Coronary artery (tissue), 2 donors: ENCODE measurements around the gene XBP1.
A peak's percentile ranks its signal among the peaks of the same experiment; 100 is the strongest.

Experiments
- DNase-seq: peaks from one replicate; pipeline ENCODE4 v3.0.0-alpha.2; 2017; ENCODE audit warnings: low spot score
- H3K27ac ChIP-seq, 2 donors: fragments of 200-600 bp; sonication (generic); one replicate each; pipeline ENCODE4 v1.5.1; 2016 to 2019
- H3K4me3 ChIP-seq: fragments of 200-600 bp; sonication (generic); 2 replicates; pipeline ENCODE4 v1.5.1; 2016; ENCODE audit warnings: mild to moderate bottlenecking, moderate library complexity
- TF ChIP-seq, protein P1 (sequence below): fragments of 200-600 bp; sonication (generic); IDR thresholded peaks from one replicate; pipeline ENCODE4 v1.5.1; 2019; ENCODE audit warnings: antibody characterized with exemption

The XBP1 gene

DNA sequence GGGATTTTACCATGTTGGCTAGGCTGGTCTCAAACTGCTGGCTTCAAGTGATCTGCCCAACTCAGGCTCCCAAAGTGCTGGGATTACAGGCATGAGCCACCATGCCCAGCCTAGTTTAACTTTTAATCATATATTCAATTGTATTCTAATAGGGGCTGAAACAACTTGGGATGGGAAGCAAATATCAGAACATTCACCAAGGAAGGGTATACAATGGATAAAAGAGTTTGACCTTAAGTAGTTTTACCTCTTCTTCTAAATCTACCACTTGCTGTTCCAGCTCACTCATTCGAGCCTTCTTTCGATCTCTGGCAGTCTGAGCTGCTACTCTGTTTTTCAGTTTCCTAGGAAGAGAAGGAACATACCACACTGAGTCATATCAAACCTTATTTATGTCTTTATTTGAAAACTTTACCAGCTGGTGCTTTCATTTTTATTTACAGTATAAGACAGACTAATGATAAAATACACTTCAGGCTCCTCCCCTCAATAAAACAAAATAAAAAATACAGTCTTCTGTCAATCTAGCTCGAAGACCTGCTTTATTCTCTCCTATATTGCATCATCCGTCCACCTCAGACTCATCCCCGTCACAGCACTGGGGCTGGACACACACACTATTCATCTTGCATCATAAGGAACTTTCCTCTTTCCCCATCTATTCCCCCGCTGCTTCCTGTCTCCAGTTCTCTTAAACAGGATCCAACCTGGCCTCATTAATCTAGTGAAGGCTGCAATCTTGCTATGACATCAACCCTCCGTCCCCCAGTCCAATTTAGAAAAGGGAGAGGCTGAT, 1.4 kb downstream of the XBP1 start:
- H3K4me3 ChIP-seq: peak overlapping the region; percentile 97
- DNase-seq: peak; percentile 78
- TF ChIP-seq, protein P1, sequence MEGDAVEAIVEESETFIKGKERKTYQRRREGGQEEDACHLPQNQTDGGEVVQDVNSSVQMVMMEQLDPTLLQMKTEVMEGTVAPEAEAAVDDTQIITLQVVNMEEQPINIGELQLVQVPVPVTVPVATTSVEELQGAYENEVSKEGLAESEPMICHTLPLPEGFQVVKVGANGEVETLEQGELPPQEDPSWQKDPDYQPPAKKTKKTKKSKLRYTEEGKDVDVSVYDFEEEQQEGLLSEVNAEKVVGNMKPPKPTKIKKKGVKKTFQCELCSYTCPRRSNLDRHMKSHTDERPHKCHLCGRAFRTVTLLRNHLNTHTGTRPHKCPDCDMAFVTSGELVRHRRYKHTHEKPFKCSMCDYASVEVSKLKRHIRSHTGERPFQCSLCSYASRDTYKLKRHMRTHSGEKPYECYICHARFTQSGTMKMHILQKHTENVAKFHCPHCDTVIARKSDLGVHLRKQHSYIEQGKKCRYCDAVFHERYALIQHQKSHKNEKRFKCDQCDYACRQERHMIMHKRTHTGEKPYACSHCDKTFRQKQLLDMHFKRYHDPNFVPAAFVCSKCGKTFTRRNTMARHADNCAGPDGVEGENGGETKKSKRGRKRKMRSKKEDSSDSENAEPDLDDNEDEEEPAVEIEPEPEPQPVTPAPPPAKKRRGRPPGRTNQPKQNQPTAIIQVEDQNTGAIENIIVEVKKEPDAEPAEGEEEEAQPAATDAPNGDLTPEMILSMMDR: no peak

DNA sequence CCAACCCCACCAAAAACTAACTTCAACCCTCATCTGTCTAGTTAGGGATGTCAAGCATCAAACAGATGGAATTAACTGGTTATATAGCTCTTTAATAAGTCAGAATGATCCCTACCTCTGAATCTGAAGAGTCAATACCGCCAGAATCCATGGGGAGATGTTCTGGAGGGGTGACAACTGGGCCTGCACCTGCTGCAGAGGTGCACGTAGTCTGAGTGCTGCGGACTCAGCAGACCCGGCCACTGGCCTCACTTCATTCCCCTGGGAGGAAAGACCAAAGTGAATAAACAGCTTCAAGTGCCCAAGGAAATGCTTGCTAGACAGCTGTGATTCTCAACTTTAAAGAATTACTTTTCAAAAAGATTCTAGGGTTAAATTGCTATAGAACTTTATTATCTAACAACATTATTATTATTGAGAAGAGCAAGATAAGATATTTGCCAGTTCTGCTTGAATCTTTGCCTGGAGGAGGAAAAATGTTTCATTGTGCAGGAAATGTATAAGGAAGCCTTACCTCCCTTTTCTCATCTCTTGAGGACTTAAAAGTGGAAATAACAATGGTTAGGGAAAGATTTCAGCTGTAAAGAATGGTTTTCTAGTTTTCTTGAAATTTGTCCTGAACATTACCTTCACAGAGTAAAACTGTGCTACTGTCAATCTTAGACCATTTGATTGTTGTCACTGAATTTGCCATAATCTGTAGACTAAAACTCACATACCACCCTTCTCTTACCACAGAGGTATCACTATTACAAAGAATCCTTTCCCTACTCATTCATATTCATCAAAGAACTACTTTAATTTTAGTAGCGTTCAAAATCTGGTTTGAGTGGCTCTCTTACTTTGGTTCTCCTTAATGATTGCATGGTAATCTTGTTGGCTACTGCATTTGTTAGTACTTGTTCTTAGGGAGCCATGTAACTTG, 4.2 kb downstream of the XBP1 start:
- Histone ChIP-seq H3K4me3 (peak overlapping the region; percentile 31), H3K27ac (peak overlapping the region in 1 of 2 donors; percentile 44)
- TF ChIP-seq, protein P1: no peak
- no peak for DNase-seq

More for the DNA sequence above, 1.4 kb downstream of the XBP1 start:
- H3K27ac ChIP-seq: peak overlapping the region; percentile 94 to 100

DNA sequence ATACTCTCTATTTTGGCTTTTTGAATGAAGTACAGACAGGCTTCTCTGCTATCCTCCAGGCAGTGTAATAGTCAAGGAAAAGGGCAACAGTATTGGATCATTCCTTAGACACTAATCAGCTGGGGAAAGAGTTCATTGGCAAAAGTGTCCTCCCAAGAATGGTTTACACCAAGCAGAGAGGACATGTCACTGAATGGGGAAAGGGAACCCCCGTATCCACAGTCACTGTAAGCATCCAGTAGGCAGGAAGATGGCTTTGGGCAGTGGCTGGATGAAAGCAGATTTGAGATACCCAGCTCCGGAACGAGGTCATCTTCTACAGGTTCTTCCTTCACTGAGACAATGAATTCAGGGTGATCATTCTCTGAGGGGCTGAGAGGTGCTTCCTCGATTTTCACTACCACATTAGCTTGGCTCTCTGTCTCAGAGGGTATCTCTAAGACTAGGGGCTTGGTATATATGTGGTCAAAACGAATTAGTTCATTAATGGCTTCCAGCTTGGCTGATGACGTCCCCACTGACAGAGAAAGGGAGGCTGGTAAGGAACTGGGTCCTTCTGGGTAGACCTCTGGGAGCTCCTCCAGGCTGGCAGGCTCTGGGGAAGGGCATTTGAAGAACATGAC, 5.2 kb downstream of the XBP1 start:
- peak overlapping the region in 1 of 2 donors; percentile 44 for H3K27ac ChIP-seq
- peak overlapping the region; percentile 31 for H3K4me3 ChIP-seq
- TF ChIP-seq, protein P1: no peak

DNA sequence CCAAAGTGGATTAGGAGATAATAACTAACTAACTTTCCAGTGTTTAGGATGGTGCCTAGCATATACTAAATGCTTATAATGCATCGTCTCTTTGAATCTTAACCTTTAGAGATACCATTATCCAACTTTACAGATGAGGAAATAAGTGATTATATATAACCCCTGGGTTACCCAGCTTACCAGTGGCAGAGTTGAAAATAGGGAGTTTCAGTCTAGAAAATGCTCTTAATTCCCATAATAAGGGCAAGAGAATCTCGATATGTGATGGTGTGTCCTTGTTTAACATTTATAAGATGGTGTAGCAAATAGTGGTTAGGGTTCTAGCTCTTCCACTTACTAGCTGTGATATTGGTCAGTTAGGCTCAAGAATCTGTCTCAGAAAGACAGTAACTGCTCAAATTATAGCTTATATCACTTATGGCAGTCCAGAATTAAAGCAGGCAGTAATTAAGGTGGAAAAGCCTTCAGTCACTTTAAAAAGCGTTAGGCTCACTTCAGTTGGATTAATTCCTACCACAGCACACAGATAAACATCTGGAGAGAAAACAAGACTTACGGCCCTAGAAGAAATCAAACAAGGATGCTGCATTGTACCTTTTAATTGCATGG, 6.3 kb downstream of the XBP1 start:
- no peak overlapping the region for H3K4me3 ChIP-seq
- no peak overlapping the region for H3K27ac ChIP-seq
- TF ChIP-seq, protein P1: no peak
- no peak for DNase-seq

More for the DNA sequence above, 5.2 kb downstream of the XBP1 start:
- no peak for DNase-seq

DNA sequence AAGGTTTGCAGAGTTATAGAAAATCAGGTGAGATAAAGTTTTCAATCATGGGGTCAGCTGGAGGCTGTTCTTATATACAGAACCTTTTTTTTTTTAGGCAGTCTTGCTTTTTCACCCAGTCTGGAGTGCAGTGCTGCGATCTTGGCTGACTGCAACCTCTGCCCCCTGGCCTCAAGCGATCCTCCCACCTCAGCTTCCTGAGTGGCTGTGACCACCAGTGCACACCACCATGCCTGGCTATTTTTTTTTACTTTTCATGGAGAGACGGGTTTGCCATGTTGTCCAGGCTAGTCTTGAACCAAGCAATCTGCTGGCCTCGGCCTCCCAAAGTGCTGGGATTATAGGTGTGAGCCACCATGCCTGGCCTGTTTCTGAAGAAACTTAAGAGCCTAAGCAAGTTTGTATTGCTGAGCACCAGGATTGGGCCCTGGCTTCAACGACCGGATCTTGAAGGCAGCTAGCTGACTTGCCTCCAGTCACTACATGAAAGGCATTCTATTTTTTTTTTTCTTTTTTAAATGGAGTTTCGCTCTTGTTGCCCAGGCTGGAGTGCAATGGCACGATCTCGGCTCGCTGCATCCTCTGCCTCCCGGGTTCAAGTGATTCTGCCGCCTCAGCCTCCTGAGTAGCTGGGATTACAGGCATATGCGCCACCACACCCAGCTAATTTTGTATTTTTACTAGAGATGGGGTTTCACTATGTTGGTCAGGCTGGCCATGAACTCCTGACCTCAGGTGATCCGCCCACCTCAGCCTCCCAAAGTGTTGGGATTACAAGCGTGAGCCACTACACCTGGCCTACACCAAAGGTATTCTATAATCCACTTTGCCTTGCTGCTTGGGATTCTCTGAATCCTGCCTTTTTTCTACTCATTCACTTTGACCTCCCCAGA, 7.6 kb downstream of the XBP1 start:
- no peak for DNase-seq
- H3K4me3 ChIP-seq: no peak overlapping the region
- TF ChIP-seq, protein P1: no peak
- no peak overlapping the region for H3K27ac ChIP-seq
